Parathyroid adenoma (tissue), 2 donors: ENCODE measurements around the gene AGGF1.

ENCODE experiments used
- H2AFZ ChIP-seq: fragments of 300-600 bp; sonication (generic); one replicate; pipeline ENCODE4 v1.7.0; 2017; ENCODE audit warnings: antibody characterized with exemption, mild to moderate bottlenecking
- H3K27ac ChIP-seq: fragments of 300-600 bp; sonication (generic); one replicate; pipeline ENCODE4 v1.7.0; 2017
- H3K27me3 ChIP-seq: fragments of 300-600 bp; sonication (generic); one replicate; pipeline ENCODE4 v1.7.0; 2017; ENCODE audit warnings: low read length; ENCODE audit not compliant: control insufficient read depth, insufficient read depth
- H3K36me3 ChIP-seq: fragments of 300-600 bp; sonication (generic); one replicate; pipeline ENCODE4 v1.7.0; 2017; ENCODE audit warnings: low read length; ENCODE audit not compliant: control insufficient read depth, insufficient read depth
- H3K4me1 ChIP-seq: fragments of 300-600 bp; sonication (generic); one replicate; pipeline ENCODE4 v1.7.0; 2017; ENCODE audit warnings: control low read depth
- H3K4me2 ChIP-seq: fragments of 300-600 bp; sonication (generic); one replicate; pipeline ENCODE4 v1.7.0; 2017; ENCODE audit warnings: low read length
- H3K4me3 ChIP-seq: fragments of 300-600 bp; sonication (generic); one replicate; pipeline ENCODE4 v1.7.0; 2017; ENCODE audit warnings: low read depth, low read length
- H3K79me2 ChIP-seq: fragments of 300-600 bp; sonication (generic); one replicate; pipeline ENCODE4 v1.7.0; 2017; ENCODE audit warnings: control low read depth
- H3K9ac ChIP-seq: fragments of 300-600 bp; sonication (generic); one replicate; pipeline ENCODE4 v1.7.0; 2017; ENCODE audit warnings: mild to moderate bottlenecking
- H3K9me3 ChIP-seq: fragments of 300-600 bp; sonication (generic); one replicate; pipeline ENCODE4 v1.7.0; 2017; ENCODE audit warnings: low read length; ENCODE audit not compliant: control insufficient read depth
- TF ChIP-seq, protein P1 (sequence below): fragments of 300-600 bp; sonication (generic); IDR thresholded peaks from one replicate; pipeline ENCODE4 v1.7.0; 2017; ENCODE audit warnings: antibody characterized with exemption, mild to moderate bottlenecking
- donor health status: primary hyperparathyroidism.

AGGF1 gene

DNA sequence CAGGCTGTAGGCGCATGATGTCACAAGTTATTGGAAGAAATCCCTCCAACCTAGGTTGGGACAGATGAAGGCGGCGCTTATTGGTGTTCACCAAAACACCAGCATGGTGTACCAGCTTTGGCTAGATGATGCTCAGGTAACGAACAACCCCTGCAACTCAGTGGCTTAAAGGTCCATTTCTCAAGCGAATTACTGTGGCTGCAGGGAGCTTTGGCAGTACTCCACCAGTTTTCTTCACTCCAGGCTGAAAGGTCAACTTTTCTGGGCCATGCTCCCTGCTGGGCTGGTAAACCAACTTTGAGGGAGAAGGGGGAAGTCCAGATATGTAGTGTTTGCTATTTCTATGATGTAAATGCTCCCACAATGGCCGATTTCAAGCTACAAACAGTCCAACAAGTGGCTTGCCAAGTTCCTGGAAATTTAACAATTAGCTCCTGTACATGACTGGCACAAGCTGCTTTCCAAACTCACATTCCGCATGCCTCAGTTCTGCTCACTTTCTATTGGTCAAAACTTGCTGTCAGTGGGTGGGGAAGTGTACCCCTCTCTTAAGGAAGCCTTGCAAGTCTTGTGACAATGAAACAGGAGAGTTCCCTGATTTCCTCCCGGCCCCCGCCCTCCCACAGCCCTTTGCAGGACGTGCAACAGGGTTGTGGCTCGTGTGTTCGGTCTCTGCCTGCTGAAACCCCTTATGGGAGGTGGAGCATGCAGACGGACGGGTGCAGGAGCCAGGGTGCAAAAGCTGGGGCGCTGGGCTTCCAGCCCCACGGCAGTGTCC is 57.5 kb downstream of the AGGF1 start:
- Histone ChIP-seq H3K27ac (peak overlapping the region; percentile 91), H3K9ac (no peak overlapping the region), H3K79me2 (peaks cover 23% of the 10 kb centered on the region), H3K36me3 (no peaks in the 10 kb centered on the region), H3K4me2 (peak overlapping the region; percentile 84), H3K4me3 (peak overlapping the region; percentile 61), H3K4me1 (peaks cover 4% of the 10 kb centered on the region), H2AFZ (peak overlapping the region; percentile 92), H3K27me3 (no peaks in the 10 kb centered on the region), H3K9me3 (no peaks in the 10 kb centered on the region)
- TF ChIP-seq, protein P1, sequence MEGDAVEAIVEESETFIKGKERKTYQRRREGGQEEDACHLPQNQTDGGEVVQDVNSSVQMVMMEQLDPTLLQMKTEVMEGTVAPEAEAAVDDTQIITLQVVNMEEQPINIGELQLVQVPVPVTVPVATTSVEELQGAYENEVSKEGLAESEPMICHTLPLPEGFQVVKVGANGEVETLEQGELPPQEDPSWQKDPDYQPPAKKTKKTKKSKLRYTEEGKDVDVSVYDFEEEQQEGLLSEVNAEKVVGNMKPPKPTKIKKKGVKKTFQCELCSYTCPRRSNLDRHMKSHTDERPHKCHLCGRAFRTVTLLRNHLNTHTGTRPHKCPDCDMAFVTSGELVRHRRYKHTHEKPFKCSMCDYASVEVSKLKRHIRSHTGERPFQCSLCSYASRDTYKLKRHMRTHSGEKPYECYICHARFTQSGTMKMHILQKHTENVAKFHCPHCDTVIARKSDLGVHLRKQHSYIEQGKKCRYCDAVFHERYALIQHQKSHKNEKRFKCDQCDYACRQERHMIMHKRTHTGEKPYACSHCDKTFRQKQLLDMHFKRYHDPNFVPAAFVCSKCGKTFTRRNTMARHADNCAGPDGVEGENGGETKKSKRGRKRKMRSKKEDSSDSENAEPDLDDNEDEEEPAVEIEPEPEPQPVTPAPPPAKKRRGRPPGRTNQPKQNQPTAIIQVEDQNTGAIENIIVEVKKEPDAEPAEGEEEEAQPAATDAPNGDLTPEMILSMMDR: no peak

DNA sequence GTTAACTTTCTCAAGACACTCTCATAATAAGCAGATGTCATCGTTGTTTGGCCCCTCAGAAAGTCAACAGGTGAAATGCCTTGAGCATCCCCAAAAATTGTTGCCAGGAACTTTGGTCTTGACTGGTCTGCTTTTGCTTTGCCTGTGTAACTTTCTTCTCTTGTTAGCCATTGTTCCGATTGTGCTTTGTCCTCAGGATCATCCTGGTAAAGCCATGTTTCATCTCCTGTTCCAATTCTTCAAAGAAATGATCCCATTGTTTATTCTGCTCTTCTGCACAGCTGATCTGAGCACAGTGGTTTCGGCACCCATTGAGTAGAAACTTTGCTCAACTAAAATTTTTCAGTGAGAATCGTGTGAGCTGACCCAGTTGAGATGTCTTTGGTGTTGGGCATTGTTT is 65.0 kb downstream of the AGGF1 start:
- TF ChIP-seq, protein P1: no peak
- Histone ChIP-seq H3K9me3 (no peaks in the 10 kb centered on the region), H3K9ac (no peak overlapping the region), H3K4me3 (no peak overlapping the region), H3K4me1 (no peaks in the 10 kb centered on the region), H3K4me2 (no peak overlapping the region), H3K27ac (no peak overlapping the region), H3K27me3 (no peaks in the 10 kb centered on the region), H2AFZ (no peak overlapping the region), H3K36me3 (no peaks in the 10 kb centered on the region), H3K79me2 (no peaks in the 10 kb centered on the region)

DNA sequence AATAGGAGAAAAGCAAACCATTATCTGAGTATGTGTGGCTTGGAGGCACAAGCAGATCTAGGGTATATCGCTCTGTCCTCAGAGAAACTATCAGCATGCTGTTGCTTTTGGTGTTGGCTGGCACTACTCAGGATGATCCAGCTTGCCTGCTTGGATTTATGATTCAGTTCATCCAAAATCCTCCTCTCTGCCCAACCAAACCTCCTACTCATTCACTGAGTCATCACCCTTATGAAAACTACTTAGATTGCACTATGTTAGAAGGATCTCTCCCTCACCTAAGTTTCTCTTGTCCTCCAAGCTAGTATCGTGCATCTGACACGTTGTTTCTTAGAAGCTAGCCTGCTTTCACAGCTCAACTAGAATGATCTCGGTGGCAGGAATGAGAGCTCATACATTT is 71.1 kb downstream of the AGGF1 start:
- Histone ChIP-seq H3K27ac (no peak overlapping the region), H3K79me2 (no peaks in the 10 kb centered on the region), H3K36me3 (no peaks in the 10 kb centered on the region), H3K4me3 (no peak overlapping the region), H3K4me2 (no peak overlapping the region), H3K9me3 (no peaks in the 10 kb centered on the region), H3K4me1 (no peaks in the 10 kb centered on the region), H3K27me3 (no peaks in the 10 kb centered on the region), H2AFZ (no peak overlapping the region), H3K9ac (no peak overlapping the region)
- TF ChIP-seq, protein P1: no peak

DNA sequence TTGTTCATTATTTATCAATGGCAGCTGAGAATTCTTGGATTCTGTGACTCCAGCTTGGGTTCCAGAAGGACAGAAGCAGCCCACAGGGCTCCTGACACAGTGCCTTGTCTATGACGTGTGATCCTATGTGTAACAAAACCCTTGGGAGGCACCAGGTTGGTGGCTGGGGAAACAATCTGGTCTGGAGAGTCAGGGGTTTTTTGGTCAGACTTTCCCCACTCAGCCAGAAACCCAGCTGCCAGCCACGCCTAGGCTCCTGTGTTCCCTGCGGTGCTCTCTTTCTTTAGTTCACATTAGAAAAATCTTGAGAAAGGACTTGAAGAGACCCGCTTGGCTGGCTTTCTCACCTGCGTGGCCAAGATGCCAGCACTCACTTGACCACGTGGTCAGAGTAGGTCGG is 72.3 kb downstream of the AGGF1 start:
- no peaks in the 10 kb centered on the region for H3K79me2 ChIP-seq
- H3K4me2 ChIP-seq: no peak overlapping the region
- no peak overlapping the region for H3K9ac ChIP-seq
- H2AFZ ChIP-seq: no peak overlapping the region
- no peaks in the 10 kb centered on the region for H3K27me3 ChIP-seq
- no peaks in the 10 kb centered on the region for H3K4me1 ChIP-seq
- TF ChIP-seq, protein P1: no peak
- no peak overlapping the region for H3K27ac ChIP-seq
- no peaks in the 10 kb centered on the region for H3K36me3 ChIP-seq
- H3K4me3 ChIP-seq: no peak overlapping the region
- no peaks in the 10 kb centered on the region for H3K9me3 ChIP-seq

DNA sequence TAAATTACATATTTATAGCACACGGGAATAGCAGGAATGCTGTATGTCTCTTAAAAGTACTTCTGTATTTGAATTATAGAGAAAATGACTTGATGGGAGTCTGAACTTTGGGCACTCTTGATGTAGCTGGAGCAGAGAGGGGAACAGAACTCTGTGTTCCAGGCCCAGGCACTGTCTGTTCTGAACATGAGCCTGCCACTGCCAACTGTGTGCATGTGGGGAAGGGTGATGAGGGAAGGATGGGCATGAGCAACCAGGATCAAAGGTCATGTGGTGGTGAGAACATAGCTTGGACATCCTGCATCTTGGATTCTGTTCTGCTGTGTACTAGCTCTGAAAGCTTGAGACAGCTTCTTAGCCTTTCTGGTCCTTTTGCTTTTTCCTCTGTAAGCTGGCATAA is 73.3 kb downstream of the AGGF1 start:
- Histone ChIP-seq H3K36me3 (no peaks in the 10 kb centered on the region), H3K9ac (no peak overlapping the region), H3K27me3 (no peaks in the 10 kb centered on the region), H2AFZ (no peak overlapping the region), H3K4me3 (no peak overlapping the region), H3K79me2 (no peaks in the 10 kb centered on the region), H3K27ac (no peak overlapping the region), H3K9me3 (no peaks in the 10 kb centered on the region), H3K4me2 (no peak overlapping the region), H3K4me1 (no peaks in the 10 kb centered on the region)
- TF ChIP-seq, protein P1: no peak
